Kidney glomerular epithelial cell (primary cell): ENCODE data around the gene PTGES2.

ENCODE experiments used
- DNase-seq: peaks from one replicate; lab custom pipeline; 2025; lab: John Stamatoyannopoulos, UW

PTGES2 gene

GRCh38 chr9:128153060-128153946 is 25.8 kb upstream of the PTGES2 start:
- DNase-seq = no peak

GRCh38 chr9:128152133-128153059 is 24.9 kb upstream of the PTGES2 start:
- DNase-seq = no peak

GRCh38 chr9:128151309-128152132 is 24.0 kb upstream of the PTGES2 start:
- DNase-seq = no peak

- no peak for DNase-seq
Measured at GRCh38 chr9:128150594-128151308, 23.2 kb upstream of the PTGES2 start.

GRCh38 chr9:128149951-128150593 is 22.5 kb upstream of the PTGES2 start:
- DNase-seq = no peak

- peak; percentile 6 for DNase-seq
Measured at GRCh38 chr9:128149001-128149701, 21.6 kb upstream of the PTGES2 start, which contains the start of gene LCN2. TSS of gene LCN2 (plus strand) at chr9:128149453. CDS start at chr9:128149526, 73 bp downstream.

- DNase-seq = no peak
Measured at GRCh38 chr9:128148509-128149000, 21.0 kb upstream of the PTGES2 start.

- no peak for DNase-seq
Measured at GRCh38 chr9:128146591-128147120, 19.1 kb upstream of the PTGES2 start.

GRCh38 chr9:128145951-128146351 is 18.4 kb upstream of the PTGES2 start:
- no peak for DNase-seq

GRCh38 chr9:128145536-128145935 is 18.0 kb upstream of the PTGES2 start:
- no peak for DNase-seq

GRCh38 chr9:128144239-128145181 is 17.0 kb upstream of the PTGES2 start:
- DNase-seq = no peak

- DNase-seq = no peak
Measured at GRCh38 chr9:128143525-128144238, 16.2 kb upstream of the PTGES2 start.

GRCh38 chr9:128142596-128142995 is 15.1 kb upstream of the PTGES2 start:
- no peak for DNase-seq

GRCh38 chr9:128142061-128142460 is 14.5 kb upstream of the PTGES2 start:
- DNase-seq = no peak

GRCh38 chr9:128141604-128142003 is 14.1 kb upstream of the PTGES2 start:
- no peak for DNase-seq

- DNase-seq = no peak
Measured at GRCh38 chr9:128139621-128140020, 12.1 kb upstream of the PTGES2 start.

GRCh38 chr9:128138001-128138400 is 10.5 kb upstream of the PTGES2 start:
- no peak for DNase-seq
